LoVo (cell line): ENCODE measurements around the gene MAGI2.

ENCODE experiments used
- DNase-seq: peaks from one replicate; pipeline ENCODE4 v3.0.0-alpha.2; 2016; ENCODE audit warnings: low spot score

MAGI2 gene

GRCh38 chr7:78718212-78718611, 735.3 kb downstream of the MAGI2 start:
- DNase-seq, result no peak

GRCh38 chr7:78716876-78717275, 736.6 kb downstream of the MAGI2 start:
- no peak for DNase-seq

GRCh38 chr7:78714356-78714755, 739.1 kb downstream of the MAGI2 start:
- DNase-seq, result no peak

- DNase-seq, result no peak
Measured at GRCh38 chr7:78712111-78712510, 741.4 kb downstream of the MAGI2 start.

- DNase-seq, result no peak
Measured at GRCh38 chr7:78709658-78710057, 743.8 kb downstream of the MAGI2 start.

GRCh38 chr7:78704504-78704903, 749.0 kb downstream of the MAGI2 start:
- DNase-seq, result no peak

GRCh38 chr7:78703391-78703790, 750.1 kb downstream of the MAGI2 start:
- DNase-seq, result no peak

GRCh38 chr7:78702770-78703169, 750.7 kb downstream of the MAGI2 start:
- DNase-seq, result no peak

- no peak for DNase-seq
Measured at GRCh38 chr7:78695826-78696225, 757.6 kb downstream of the MAGI2 start.

- no peak for DNase-seq
Measured at GRCh38 chr7:78691584-78691983, 761.9 kb downstream of the MAGI2 start.

- no peak for DNase-seq
Measured at GRCh38 chr7:78690174-78690573, 763.3 kb downstream of the MAGI2 start.

GRCh38 chr7:78688376-78688775, 765.1 kb downstream of the MAGI2 start:
- DNase-seq, result no peak

- no peak for DNase-seq
Measured at GRCh38 chr7:78686189-78686588, 767.3 kb downstream of the MAGI2 start.

- DNase-seq, result no peak
Measured at GRCh38 chr7:78684201-78684600, 769.3 kb downstream of the MAGI2 start.

- DNase-seq, result no peak
Measured at GRCh38 chr7:78683566-78683965, 769.9 kb downstream of the MAGI2 start.

- DNase-seq, result no peak
Measured at GRCh38 chr7:78679112-78679876, 774.2 kb downstream of the MAGI2 start.

GRCh38 chr7:78677391-78677790, 776.1 kb downstream of the MAGI2 start:
- no peak for DNase-seq

GRCh38 chr7:78675511-78675910, 778.0 kb downstream of the MAGI2 start:
- DNase-seq, result no peak

GRCh38 chr7:78673272-78673671, 780.2 kb downstream of the MAGI2 start:
- no peak for DNase-seq

GRCh38 chr7:78662939-78663338, 790.5 kb downstream of the MAGI2 start:
- no peak for DNase-seq

GRCh38 chr7:78649976-78650375, 803.5 kb downstream of the MAGI2 start:
- DNase-seq, result no peak

GRCh38 chr7:78649236-78649635, 804.2 kb downstream of the MAGI2 start:
- no peak for DNase-seq

GRCh38 chr7:78642751-78643150, 810.7 kb downstream of the MAGI2 start:
- no peak for DNase-seq

- DNase-seq, result no peak
Measured at GRCh38 chr7:78638364-78638763, 815.1 kb downstream of the MAGI2 start.
